Panc1 (cell line): ENCODE results near the gene GPR149. TPM values are rescaled to one million over a fixed set of nuclear protein-coding genes. Genes with fewer than 3 reads are reported as not detected.

ENCODE experiments used
- ATAC-seq: fragments of 200-7000 bp; cut with Tn5 transposase; 2 replicates; pipeline ENCODE4 v1.9.1; 2020; ENCODE audit warnings: mild to moderate bottlenecking, moderate library complexity
- BruUV-seq: library from RNA; stranded (reverse); fragments of 400-500 nt; replicated peaks from 2 replicates; lab custom pipeline; 2021; lab: Mats Ljungman, UMichigan
- CTCF ChIA-PET: fragments of 300-600 bp; sonication (Branson Sonifier 250); formaldehyde crosslinking; loops from one replicate; lab custom pipeline; 2022; ENCODE audit warnings: antibody characterized with exemption; lab: Charles Lee
- POLR2A ChIA-PET: fragments of 300-600 bp; sonication (Branson Sonifier 250); formaldehyde crosslinking; loops from one replicate; lab custom pipeline; 2022; ENCODE audit warnings: antibody characterized with exemption; lab: Charles Lee
- DNase-seq: peaks from one replicate; pipeline ENCODE4 v3.0.0-alpha.2; 2010; ENCODE audit warnings: low read depth, low spot score
- H3K27ac ChIP-seq: 2 replicates; pipeline ENCODE4 v1.5.1; 2011; ENCODE audit warnings: mild to moderate bottlenecking, low read length, inconsistent platforms
- H3K27me3 ChIP-seq: fragments of 200-500 bp; sonication (Bioruptor generic); 2 replicates; pipeline ENCODE4 v1.6.0; 2014; ENCODE audit warnings: low read length, inconsistent platforms; ENCODE audit not compliant: control insufficient read depth, insufficient read depth
- H3K36me3 ChIP-seq: fragments of 200-500 bp; sonication (Bioruptor generic); 2 replicates; pipeline ENCODE4 v1.5.1; 2014; ENCODE audit warnings: inconsistent platforms, mild to moderate bottlenecking, low read length, moderate library complexity; ENCODE audit not compliant: control insufficient read depth, insufficient read depth
- H3K4me1 ChIP-seq: 2 replicates; pipeline ENCODE4 v1.5.1; 2011; ENCODE audit warnings: inconsistent platforms, mild to moderate bottlenecking, low read length, moderate library complexity; ENCODE audit not compliant: control insufficient read depth, insufficient read depth
- H3K4me3 ChIP-seq, 2 experiments: 2 replicates each; pipeline ENCODE4 v1.5.1; 2011 to 2012; ENCODE audit warnings: low read depth in 2 of 2, low read length in 2 of 2, mild to moderate bottlenecking in 2 of 2, inconsistent platforms in 1 of 2, moderate library complexity in 1 of 2
- H3K9me3 ChIP-seq: fragments of 200-500 bp; sonication (Bioruptor generic); 2 replicates; pipeline ENCODE4 v1.5.1; 2014; ENCODE audit warnings: low read depth, mild to moderate bottlenecking, inconsistent platforms, low read length, moderate library complexity; ENCODE audit not compliant: control insufficient read depth, insufficient read depth
- CTCF ChIP-seq: fragments of 450-650 bp; IDR thresholded peaks from 2 replicates; pipeline ENCODE4 v1.5.1; 2017; ENCODE audit warnings: mild to moderate bottlenecking
- POLR2AphosphoS5 ChIP-seq: IDR thresholded peaks from 2 replicates; pipeline ENCODE4 v1.6.1; 2012; ENCODE audit warnings: mild to moderate bottlenecking, low read depth, low read length, moderate library complexity
- REST ChIP-seq, 2 experiments: IDR thresholded peaks; 2 replicates each; pipeline ENCODE4 v1.6.1; 2011 to 2012; ENCODE audit warnings: low read depth in 2 of 2, control low read depth in 1 of 2, low read length in 1 of 2, mild to moderate bottlenecking in 1 of 2, moderate library complexity in 1 of 2; ENCODE audit not compliant: insufficient read depth in 1 of 2
- SIN3A ChIP-seq: IDR thresholded peaks from 2 replicates; pipeline ENCODE4 v1.6.1; 2012; ENCODE audit warnings: low read depth, mild to moderate bottlenecking, low read length, moderate library complexity, borderline replicate concordance; ENCODE audit not compliant: insufficient read depth
- TCF7L2 ChIP-seq: IDR thresholded peaks from 2 replicates; pipeline ENCODE4 v1.6.1; 2011; ENCODE audit warnings: mild to moderate bottlenecking, low read depth, low read length, inconsistent platforms
- in situ Hi-C: cut with HindIII; loops from 2 replicates; pipeline ENCODE4 v1.10.0; 2016; ENCODE audit warnings: low sequenced_read_pairs, low pct_unique_long_range_greater_than_20kb
- intact Hi-C: fragments of 100-400 bp; cut with micrococcal nuclease; formaldehyde crosslinking; loops from one replicate; pipeline ENCODE4 v1.10.0; 2022; ENCODE audit not compliant: unreplicated experiment
- total RNA-seq: library from RNA; stranded (reverse); gene quantifications from one replicate; pipeline ENCODE4 v1.2.1, GENCODE V29; 2021; ENCODE audit not compliant: unreplicated experiment

GPR149 gene
- total RNA-seq, 1 experiment from 2014 or later = not detected

DNA sequence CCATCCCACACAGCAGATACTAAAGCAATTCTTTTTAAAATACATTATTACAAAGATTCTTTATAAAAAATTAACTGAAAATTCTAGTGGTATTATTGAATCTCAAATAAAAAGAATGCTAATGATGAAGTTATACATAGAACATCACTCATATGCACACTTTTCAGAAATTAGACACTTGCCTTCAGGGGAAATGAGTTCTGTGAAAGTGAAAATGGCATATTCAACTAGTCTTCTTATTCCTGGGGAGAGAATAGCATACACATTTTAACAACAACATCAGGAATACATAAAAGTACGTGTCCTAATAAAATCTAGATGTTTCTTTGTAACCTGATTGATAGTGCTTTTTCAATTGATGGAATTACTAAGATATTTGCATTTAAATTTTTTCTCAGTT is 68.9 kb downstream of the GPR149 start:
- POLR2A ChIA-PET = no interaction called here
- BruUV-seq = no TSS peak

GRCh38 chr3:154356009-154356408 is 74.0 kb downstream of the GPR149 start:
- Histone ChIP-seq H3K9me3 (no peaks in the 10 kb centered on the region), H3K4me1 (no peaks in the 10 kb centered on the region), H3K4me3 (no peak overlapping the region), H3K27me3 (no peaks in the 10 kb centered on the region), H3K36me3 (no peaks in the 10 kb centered on the region), H3K27ac (no peak overlapping the region)
- BruUV-seq = no TSS peak
- CTCF ChIA-PET = no interaction called here
- intact Hi-C loops = no loop called here
- ATAC-seq (no peak), DNase-seq (no peak)
- POLR2A ChIA-PET = no interaction called here
- in situ Hi-C loops = no loop called here
- TF ChIP-seq SIN3A (no peak), TCF7L2 (no peak), REST (IDR thresholded peaks at IDR 0.05; ENCODE audit: insufficient read depth in 1 of 2, low read depth in 2 of 2, low read length in 1 of 2) (no peak), POLR2AphosphoS5 (no peak), CTCF (no peak)

More for the DNA sequence above, 68.9 kb downstream of the GPR149 start:
- Histone ChIP-seq H3K27me3 (no peaks in the 10 kb centered on the region), H3K4me3 (no peak overlapping the region), H3K9me3 (no peaks in the 10 kb centered on the region), H3K27ac (no peak overlapping the region), H3K4me1 (no peaks in the 10 kb centered on the region), H3K36me3 (no peaks in the 10 kb centered on the region)
- CTCF ChIA-PET = no interaction called here
- DNase-seq = no peak
- intact Hi-C loops (no loop called here), in situ Hi-C loops (no loop called here)
- TF ChIP-seq REST (IDR thresholded peaks at IDR 0.05; ENCODE audit: insufficient read depth in 1 of 2, low read depth in 2 of 2, low read length in 1 of 2) = no peak
- no peak for TF ChIP-seq SIN3A
- TF ChIP-seq POLR2AphosphoS5 = no peak
- TF ChIP-seq TCF7L2 = no peak
- no peak for TF ChIP-seq CTCF
- no peak for ATAC-seq
